ENCODE data around the gene ANGPTL1.

ANGPTL1 gene

GRCh38 chr1:178870944-178871343 is at the start of gene ANGPTL1:
Gene ANGPTL1 (minus strand): TSS chr1:178871077. CDS start chr1:178865776, 5,301 bp downstream.
- DNase-seq (ENCODE audit: low read depth, low spot score) = no peak

DNA sequence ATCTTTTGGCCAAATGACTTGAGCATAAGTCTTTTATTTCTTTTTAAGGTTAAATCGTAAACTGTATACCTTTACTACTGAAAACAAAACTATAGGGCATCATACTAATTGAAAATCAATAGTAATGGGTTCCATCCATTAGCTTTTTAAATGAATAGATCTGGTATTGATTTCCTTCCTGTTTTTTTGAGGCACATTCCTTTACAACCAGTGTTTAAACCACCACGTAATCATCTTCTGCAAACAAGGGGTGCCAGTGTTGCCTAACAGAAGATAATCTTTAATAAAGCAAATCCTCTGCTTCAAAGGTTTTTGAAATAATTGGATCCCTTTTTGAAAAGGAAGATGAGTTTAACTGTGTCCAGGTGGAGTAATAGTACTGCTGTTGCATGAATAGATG is 48.7 kb upstream of the ANGPTL1 start:
- DNase-seq (ENCODE audit: low read depth, low spot score) = no peak

DNA sequence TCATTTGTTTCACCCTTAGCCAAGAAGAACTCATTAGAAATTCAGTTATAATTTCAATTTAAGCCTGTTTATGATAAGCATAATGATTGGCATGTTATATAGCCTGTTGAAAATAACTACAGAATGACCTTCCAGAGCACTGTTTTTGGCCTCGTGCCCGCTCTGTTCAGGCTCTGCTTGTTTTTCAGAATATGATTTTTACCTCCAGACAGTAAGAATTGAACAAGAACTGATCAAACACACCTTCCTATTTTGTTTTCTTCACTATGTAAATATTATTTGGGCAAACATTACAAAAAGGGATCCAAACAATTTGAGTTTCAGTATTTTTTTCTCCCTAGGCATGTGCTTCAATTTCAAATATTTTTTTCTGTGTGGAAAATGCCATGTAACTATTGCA is 48.1 kb upstream of the ANGPTL1 start:
- DNase-seq (ENCODE audit: low read depth, low spot score) = no peak

GRCh38 chr1:178918308-178918707 is 47.4 kb upstream of the ANGPTL1 start:
- no peak for DNase-seq (ENCODE audit: low read depth, low spot score)

DNA sequence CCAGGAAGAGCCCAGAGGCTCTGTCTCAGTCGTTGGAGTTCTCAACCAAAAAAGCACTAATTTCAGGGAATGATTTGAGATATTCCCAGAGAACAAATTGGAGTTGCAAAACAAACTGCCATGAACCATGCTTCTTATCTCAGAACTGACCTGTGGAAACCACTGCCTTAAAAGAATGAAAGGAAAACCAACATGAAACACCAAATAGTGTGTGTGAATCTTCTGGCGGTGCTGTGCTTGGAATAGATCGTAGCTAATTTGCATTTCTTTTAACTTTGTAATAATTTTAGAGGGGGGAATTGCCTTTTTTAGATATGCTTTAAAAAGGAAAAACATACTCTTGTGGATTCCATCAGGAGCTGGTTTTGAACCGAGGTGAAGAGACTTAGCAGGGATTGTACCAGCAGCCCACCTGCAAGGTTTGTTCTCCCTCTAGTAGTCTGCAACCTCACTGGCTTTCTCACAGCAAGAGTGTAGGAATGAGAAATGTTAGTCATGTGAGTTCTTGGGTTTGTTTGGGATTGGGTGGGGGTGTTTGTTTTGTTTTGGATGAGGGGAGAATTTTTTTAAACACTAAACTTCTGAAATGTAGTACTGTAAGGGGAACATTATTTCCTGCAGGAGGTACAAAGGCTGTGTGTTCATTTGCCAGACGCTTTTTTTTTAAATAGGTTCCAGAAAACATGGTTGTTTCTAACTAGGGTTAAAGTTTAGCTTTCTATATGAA is 45.7 kb upstream of the ANGPTL1 start:
- no peak for DNase-seq (ENCODE audit: low read depth, low spot score)

DNA sequence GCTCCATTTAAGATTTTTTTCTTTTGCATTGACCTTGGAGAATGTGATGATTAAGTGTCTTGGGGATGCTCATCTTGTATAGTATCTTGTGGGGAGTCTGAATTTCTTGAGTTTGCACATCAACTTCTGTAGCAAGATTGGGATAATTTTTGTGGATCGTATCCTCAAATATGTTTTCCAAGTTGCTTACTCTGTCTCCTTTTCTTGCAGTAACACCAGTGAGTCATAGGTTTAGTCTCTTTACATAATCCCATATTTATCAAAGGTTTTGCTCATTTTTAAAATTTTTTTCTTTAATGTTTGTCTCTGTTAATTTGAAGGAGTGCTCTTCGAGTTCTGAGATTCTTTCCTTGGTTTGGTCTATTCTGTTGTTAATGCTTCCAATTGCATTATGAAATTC is 41.7 kb upstream of the ANGPTL1 start:
- DNase-seq (ENCODE audit: low read depth, low spot score) = no peak

GRCh38 chr1:178910023-178910422 is 39.1 kb upstream of the ANGPTL1 start:
- DNase-seq (ENCODE audit: low read depth, low spot score) = no peak

DNA sequence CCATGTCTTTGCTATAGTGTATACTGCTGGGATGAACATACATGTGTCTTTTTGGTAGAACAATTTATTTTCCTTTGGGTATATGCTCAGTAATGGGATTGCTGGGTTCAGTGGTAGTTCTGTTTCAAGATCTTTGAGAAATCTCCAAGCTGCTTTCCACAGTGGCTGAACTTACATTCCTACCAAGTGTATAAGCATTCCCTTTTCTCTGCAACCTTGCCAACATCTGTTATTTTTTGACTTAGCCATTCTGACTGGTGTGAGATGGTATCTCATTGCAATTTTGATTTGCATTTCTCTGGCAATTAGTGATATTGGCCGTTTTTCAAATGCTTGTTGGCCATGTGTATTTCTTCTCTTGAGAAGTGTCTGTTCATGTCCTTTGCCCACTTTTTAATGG is 37.5 kb upstream of the ANGPTL1 start:
- no peak for DNase-seq (ENCODE audit: low read depth, low spot score)

- DNase-seq (ENCODE audit: low read depth, low spot score) = no peak
These were observed 30.7 kb upstream of the ANGPTL1 start for GRCh38 chr1:178901482-178902125.

DNA sequence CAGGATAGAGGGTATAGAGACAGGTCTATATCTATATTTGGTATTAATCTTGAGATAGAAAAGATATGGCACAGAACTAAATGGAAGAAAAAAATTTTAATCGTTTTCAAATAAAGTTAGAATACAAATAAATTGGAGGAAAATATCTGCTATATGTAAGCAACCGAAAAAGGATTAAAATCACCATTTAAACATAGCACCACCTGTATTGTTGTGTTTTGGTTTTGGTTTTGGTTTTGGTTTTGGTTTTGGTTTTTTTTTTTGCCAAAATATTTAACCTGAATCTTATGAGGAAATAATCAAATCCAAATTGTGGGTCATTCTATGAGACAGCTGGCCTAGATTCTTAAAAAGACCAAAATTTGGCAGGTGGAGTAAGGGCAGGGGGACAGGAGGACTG is 28.5 kb upstream of the ANGPTL1 start:
- DNase-seq (ENCODE audit: low read depth, low spot score) = no peak

DNA sequence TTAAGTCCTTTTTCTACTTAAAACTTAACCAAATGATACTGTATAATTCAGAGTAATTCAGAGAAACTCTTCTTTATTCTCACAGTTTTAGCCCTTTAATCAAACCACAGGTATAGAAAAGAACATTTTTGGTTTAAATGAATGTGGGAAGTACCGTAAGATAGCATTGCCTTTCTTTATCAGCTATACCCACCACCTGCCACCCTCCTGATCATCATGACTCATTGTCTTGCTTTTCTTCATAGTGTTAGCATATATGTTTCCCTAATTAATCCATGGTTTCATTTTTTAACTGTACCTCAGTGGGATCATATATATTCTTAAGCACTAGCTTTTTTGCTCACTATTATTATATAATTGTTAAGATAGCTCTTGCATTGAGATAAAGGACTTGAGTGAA is 27.5 kb upstream of the ANGPTL1 start:
- DNase-seq (ENCODE audit: low read depth, low spot score) = no peak

GRCh38 chr1:178895928-178896327 is 25.1 kb upstream of the ANGPTL1 start:
- no peak for DNase-seq (ENCODE audit: low read depth, low spot score)

GRCh38 chr1:178886551-178886950 is 15.7 kb upstream of the ANGPTL1 start:
- no peak for DNase-seq (ENCODE audit: low read depth, low spot score)

DNA sequence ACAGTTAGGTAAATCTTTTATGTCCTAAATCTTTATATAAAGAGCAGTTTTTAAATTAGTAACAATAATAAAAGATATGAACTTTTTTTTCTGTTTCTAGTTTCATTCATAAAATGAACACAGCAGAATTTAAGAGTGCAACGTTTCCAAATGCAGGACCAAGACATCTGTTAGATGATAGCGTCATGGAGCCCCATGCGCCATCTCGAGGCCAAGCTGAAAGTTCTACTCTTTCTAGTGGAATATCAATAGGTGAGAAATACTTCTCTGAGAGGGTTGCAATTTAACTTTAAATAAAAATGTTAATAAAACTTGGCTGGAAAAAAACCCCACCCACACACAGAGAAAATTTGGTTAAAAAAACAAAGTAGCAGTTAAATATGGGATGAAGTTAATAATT is 15.0 kb upstream of the ANGPTL1 start:
- no peak for DNase-seq (ENCODE audit: low read depth, low spot score)

- no peak for DNase-seq (ENCODE audit: low read depth, low spot score)
These were observed 11.1 kb upstream of the ANGPTL1 start for GRCh38 chr1:178881950-178882349.

DNA sequence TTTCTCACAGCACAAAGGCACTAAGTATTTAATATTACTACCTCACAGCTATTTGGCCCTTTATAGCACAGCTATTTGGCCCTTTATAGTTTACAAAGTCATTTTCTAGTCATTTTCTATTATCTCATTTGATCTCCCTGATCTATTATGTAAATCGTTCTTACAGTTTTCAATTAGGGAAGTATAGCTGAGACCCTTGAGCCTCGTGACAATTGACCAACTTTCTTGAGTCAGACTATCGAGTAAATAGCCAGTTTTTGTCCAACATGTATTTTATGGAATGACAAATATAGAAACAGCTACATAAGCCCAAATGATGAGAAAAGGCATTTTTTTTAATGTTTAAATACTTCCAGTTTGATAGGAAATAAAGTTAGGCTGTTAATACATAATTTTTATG is 7.0 kb upstream of the ANGPTL1 start:
- no peak for DNase-seq (ENCODE audit: low read depth, low spot score)

DNA sequence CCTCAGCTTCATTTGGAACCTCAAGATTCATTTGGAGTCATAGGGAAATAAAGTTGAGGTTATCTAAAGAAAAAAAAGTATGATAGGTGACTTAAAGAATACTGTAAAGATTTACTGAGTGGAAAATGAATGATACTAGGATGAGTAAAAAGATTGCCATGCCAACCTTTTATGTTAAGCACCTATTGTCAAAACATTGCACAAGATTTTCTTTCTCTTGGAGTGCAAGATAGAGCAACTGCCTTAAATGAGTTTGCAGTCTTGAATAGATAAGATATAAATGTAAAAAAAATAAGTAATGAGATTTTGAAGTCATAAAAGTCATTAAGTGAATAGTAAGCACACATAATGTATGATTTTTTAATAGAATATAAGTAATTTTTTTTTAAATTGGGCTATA is 5.1 kb upstream of the ANGPTL1 start:
- no peak for DNase-seq (ENCODE audit: low read depth, low spot score)

- no peak for DNase-seq (ENCODE audit: low read depth, low spot score)
These were observed 4.1 kb upstream of the ANGPTL1 start for GRCh38 chr1:178874966-178875365.

- no peak for DNase-seq (ENCODE audit: low read depth, low spot score)
These were observed 859 bp upstream of the ANGPTL1 start for GRCh38 chr1:178871551-178872320.

DNA sequence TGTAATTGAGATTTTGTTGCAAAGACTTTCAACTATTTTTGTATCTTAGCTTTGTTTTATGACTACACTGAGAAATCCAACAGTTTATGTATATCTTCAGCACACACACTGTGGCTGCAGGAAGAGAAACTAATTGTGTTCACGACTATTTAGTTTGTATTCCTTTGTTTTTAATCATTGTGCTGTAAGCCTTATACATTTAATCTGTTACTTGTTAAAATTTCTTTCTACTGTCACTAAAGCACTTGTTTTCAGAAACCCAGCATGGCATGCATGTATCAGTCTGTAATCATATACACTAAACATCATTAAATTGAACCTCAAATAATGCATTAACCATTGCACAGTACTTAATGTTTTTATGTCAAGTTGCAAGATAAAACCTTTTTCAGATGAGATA is 656 bp downstream of the ANGPTL1 start:
- no peak for DNase-seq (ENCODE audit: low read depth, low spot score)

DNA sequence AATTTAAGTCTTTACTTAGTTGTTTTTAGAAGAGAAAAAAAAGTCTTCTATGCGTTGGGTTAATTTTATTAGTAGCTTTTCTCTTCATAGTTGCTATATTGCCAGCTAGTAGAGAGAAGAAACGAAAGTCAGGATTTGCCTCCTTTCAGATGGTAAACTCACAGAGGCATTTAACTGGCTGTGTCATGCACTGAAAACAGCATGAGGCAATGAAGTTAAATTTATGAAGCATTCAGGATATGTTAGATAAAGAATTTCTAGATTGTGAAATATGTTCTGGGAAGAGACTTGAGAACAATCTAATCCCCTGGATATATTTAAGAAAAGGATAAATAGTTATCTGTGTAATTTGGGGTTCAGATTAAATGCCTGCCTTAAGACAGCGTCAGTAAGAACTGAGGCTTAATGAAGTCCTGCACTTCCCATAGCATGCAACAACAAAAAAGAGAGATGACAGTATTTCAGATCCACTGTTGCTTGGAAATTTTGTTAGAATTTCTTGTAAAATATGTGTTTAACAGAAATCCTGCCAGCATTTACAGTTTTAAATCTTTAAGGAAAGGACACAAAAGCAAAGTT is 1.7 kb downstream of the ANGPTL1 start:
- no peak for DNase-seq (ENCODE audit: low read depth, low spot score)

GRCh38 chr1:178868706-178869105 is 2.2 kb downstream of the ANGPTL1 start:
- DNase-seq (ENCODE audit: low read depth, low spot score) = no peak
